ENCODE measurements around the gene FNIP1.
"Not testable (repeated sequence)": the region's sequence is repeated elsewhere in the genome, so short reads cannot be mapped to it uniquely, and the experiment has no call there.

FNIP1 gene

GRCh38 chr5:131628990-131629389 lies 167.8 kb downstream of the FNIP1 start:
- in situ Hi-C loops (cut with HindIII; ENCODE audit: low sequenced_read_pairs): no loop called here
- TF ChIP-seq CTCF (IDR thresholded peaks at IDR 0.05; ENCODE audit: low read depth, low read length, missing control alignments): no peak
- H3K4me3 ChIP-seq (ENCODE audit: low read depth, low read length): no peak overlapping the region
- no peak for DNase-seq (ENCODE audit: low read depth)

- TF ChIP-seq CTCF (IDR thresholded peaks at IDR 0.05; ENCODE audit: low read depth, low read length, missing control alignments): no peak
- H3K4me3 ChIP-seq (ENCODE audit: low read depth, low read length): no peak overlapping the region
- in situ Hi-C loops (cut with HindIII; ENCODE audit: low sequenced_read_pairs): no loop called here
- DNase-seq (ENCODE audit: low read depth): no peak
Observed at GRCh38 chr5:131627207-131627865, 169.5 kb downstream of the FNIP1 start.

- peak; percentile 59 for DNase-seq (ENCODE audit: low read depth)
- in situ Hi-C loops (cut with HindIII; ENCODE audit: low sequenced_read_pairs): no loop called here
- H3K4me3 ChIP-seq (ENCODE audit: low read depth, low read length): no peak overlapping the region
- no peak for TF ChIP-seq CTCF (IDR thresholded peaks at IDR 0.05; ENCODE audit: low read depth, low read length, missing control alignments)
Observed at GRCh38 chr5:131622633-131623032, 174.2 kb downstream of the FNIP1 start.

- H3K4me3 ChIP-seq (ENCODE audit: low read depth, low read length); in situ Hi-C loops (cut with HindIII; ENCODE audit: low sequenced_read_pairs); DNase-seq (ENCODE audit: low read depth): not testable (repeated sequence)
Observed at GRCh38 chr5:131621164-131621563, 175.7 kb downstream of the FNIP1 start.

GRCh38 chr5:131619102-131619501 lies 177.7 kb downstream of the FNIP1 start:
- TF ChIP-seq CTCF (IDR thresholded peaks at IDR 0.05; ENCODE audit: low read depth, low read length, missing control alignments): no peak
- DNase-seq (ENCODE audit: low read depth): no peak
- in situ Hi-C loops (cut with HindIII; ENCODE audit: low sequenced_read_pairs): no loop called here

GRCh38 chr5:131617140-131617822 lies 179.5 kb downstream of the FNIP1 start:
- no peak for DNase-seq (ENCODE audit: low read depth)
- in situ Hi-C loops (cut with HindIII; ENCODE audit: low sequenced_read_pairs): no loop called here
- TF ChIP-seq CTCF (IDR thresholded peaks at IDR 0.05; ENCODE audit: low read depth, low read length, missing control alignments): no peak
- H3K4me3 ChIP-seq (ENCODE audit: low read depth, low read length): no peak overlapping the region

More at GRCh38 chr5:131619102-131619501, 177.7 kb downstream of the FNIP1 start:
- H3K4me3 ChIP-seq (ENCODE audit: low read depth, low read length): no peak overlapping the region

- DNase-seq (ENCODE audit: low read depth): no peak
- TF ChIP-seq CTCF (IDR thresholded peaks at IDR 0.05; ENCODE audit: low read depth, low read length, missing control alignments): no peak
- in situ Hi-C loops (cut with HindIII; ENCODE audit: low sequenced_read_pairs): no loop called here
- no peak overlapping the region for H3K4me3 ChIP-seq (ENCODE audit: low read depth, low read length)
Observed at GRCh38 chr5:131615957-131616356, 180.9 kb downstream of the FNIP1 start.
